K562 (cell line): ENCODE measurements around the gene TRMT1L. TPM values are rescaled to one million over a fixed set of nuclear protein-coding genes. Genes with fewer than 3 reads are reported as not detected.
A peak's percentile ranks its signal among the peaks of the same experiment; 100 is the strongest.

ENCODE experiments used
- ATF7 ChIP-seq: fragments of 450-650 bp; IDR thresholded peaks from 2 replicates; pipeline ENCODE4 v1.7.1; 2014; ENCODE audit warnings: mild to moderate bottlenecking, moderate library complexity
- CHD2 ChIP-seq: IDR thresholded peaks from 2 replicates; pipeline ENCODE4 v1.6.1; 2011; ENCODE audit warnings: low read depth, low read length
- DACH1 ChIP-seq: fragments of 450-650 bp; IDR thresholded peaks from 2 replicates; pipeline ENCODE4 v1.6.1; 2018; ENCODE audit not compliant: partially characterized antibody
- DPF2 ChIP-seq: fragments of 450-650 bp; IDR thresholded peaks from 2 replicates; pipeline ENCODE4 v1.6.1; 2016
- GATAD2A ChIP-seq: fragments of 450-650 bp; IDR thresholded peaks from 2 replicates; pipeline ENCODE4 v1.6.1; 2017
- IRF2 ChIP-seq: sonication (generic); formaldehyde crosslinking; IDR thresholded peaks from 2 replicates; pipeline ENCODE4 v1.8.1; 2022; ENCODE audit warnings: mild to moderate bottlenecking, missing genetic modification reagents
- MAFF ChIP-seq: IDR thresholded peaks from 2 replicates; pipeline ENCODE4 v1.6.1; 2012; ENCODE audit warnings: low read length, improper control_type of control experiment
- NCOA1 ChIP-seq: fragments of 450-650 bp; IDR thresholded peaks from 2 replicates; pipeline ENCODE4 v1.6.1; 2016; ENCODE audit warnings: low read depth
- NCOR1 ChIP-seq: fragments of 450-650 bp; IDR thresholded peaks from 2 replicates; pipeline ENCODE4 v1.6.1; 2016; ENCODE audit warnings: mild to moderate bottlenecking, moderate library complexity
- NELFE ChIP-seq: IDR thresholded peaks from 2 replicates; pipeline ENCODE4 v1.6.1; 2011; ENCODE audit warnings: mild to moderate bottlenecking; ENCODE audit not compliant: insufficient read depth, insufficient read length
- NFE2 ChIP-seq: IDR thresholded peaks from 2 replicates; pipeline ENCODE4 v1.6.1; 2014; ENCODE audit warnings: antibody characterized with exemption, low read depth
- SMARCA4 ChIP-seq: fragments of 450-650 bp; IDR thresholded peaks from 2 replicates; pipeline ENCODE4 v1.6.1; 2016
- TCF3 ChIP-seq: sonication (generic); formaldehyde crosslinking; IDR thresholded peaks from 2 replicates; pipeline ENCODE4 v1.4.0; 2020; ENCODE audit warnings: mild to moderate bottlenecking, missing genetic modification reagents
- TRIM28 ChIP-seq: fragments of 450-650 bp; IDR thresholded peaks from 2 replicates; pipeline ENCODE4 v1.6.1; 2017
- ZKSCAN3 ChIP-seq: fragments of 250-450 bp; sonication (Bioruptor Pico); IDR thresholded peaks from 2 replicates; pipeline ENCODE4 v1.4.0; 2020
- ZNF174 ChIP-seq: fragments of 250-450 bp; sonication (Bioruptor Pico); IDR thresholded peaks from 2 replicates; pipeline ENCODE4 v1.4.0; 2020; ENCODE audit warnings: mild to moderate bottlenecking
- polyA plus RNA-seq, 8 experiments: library from polyadenylated mRNA; depleted of rRNA in 4 of 8; stranded (reverse) in 5 of 8; unstranded in 3 of 8; fragments of >200 nt; fragmentation: Nextera tagmentation in 2 of 8; fragmentation: Illumina TruSeq in 1 of 8; extraction: Ambion mirVana in 2 of 8; extraction: Trizol in 1 of 8; gene quantifications; 2 replicates each; pipeline versions ENCODE4 v1.2.1 to v1.2.3, GENCODE V29; 2011 to 2014; ENCODE audit warnings: inconsistent platforms in 1 of 8, missing spikeins in 1 of 8
- total RNA-seq, 7 experiments: library from RNA; depleted of rRNA in 6 of 7; stranded (reverse); fragments of >200 nt in 6 of 7; fragmentation: Illumina TruSeq in 2 of 7; extraction: Trizol in 2 of 7; gene quantifications; 2 replicates each; pipeline versions ENCODE4 v1.2.1 to v1.2.3, GENCODE V29; 2011 to 2021; ENCODE audit warnings: low replicate concordance in 1 of 7
- TF ChIP-seq, protein P1 (sequence below): IDR thresholded peaks from 3 replicates; pipeline ENCODE4 v1.6.1; 2011; ENCODE audit warnings: borderline replicate concordance, mild to moderate bottlenecking, moderate library complexity; ENCODE audit not compliant: insufficient read length; ENCODE audit errors: extremely low read depth
- TF ChIP-seq, protein P2 (sequence below), 2 experiments: fragments of 450-650 bp in 1 of 2; sonication (generic) in 1 of 2; formaldehyde crosslinking in 1 of 2; IDR thresholded peaks in 1 of 2; conservative IDR thresholded peaks in 1 of 2; 2 replicates each; pipeline versions ENCODE4 v1.6.1 to v1.8.1; 2016 to 2023; ENCODE audit warnings: mild to moderate bottlenecking in 2 of 2, moderate library complexity in 2 of 2, inconsistent platforms in 1 of 2, missing genetic modification reagents in 1 of 2
- TF ChIP-seq, protein P3 (sequence below): fragments of 150-350 bp; conservative IDR thresholded peaks from 2 replicates; pipeline ENCODE4 v1.6.1; 2014; ENCODE audit warnings: low read length
- TF ChIP-seq, protein P4 (sequence below): fragments of 250-450 bp; sonication (Bioruptor Pico); IDR thresholded peaks from 2 replicates; pipeline ENCODE4 v1.5.0; 2021; ENCODE audit warnings: mild to moderate bottlenecking, borderline replicate concordance
- TF ChIP-seq, protein P5 (sequence below): fragments of 250-450 bp; sonication (Bioruptor Pico); IDR thresholded peaks from 2 replicates; pipeline ENCODE4 v1.8.0; 2022; ENCODE audit warnings: moderate library complexity, mild to moderate bottlenecking, inconsistent platforms

TRMT1L gene
- total and polyA plus RNA-seq, 9 of the 15 experiments (the other 6 are each of a cell fraction or from before 2014, with no cell fraction given) = 6.4 to 88.9 (median 32.9) TPM

DNA sequence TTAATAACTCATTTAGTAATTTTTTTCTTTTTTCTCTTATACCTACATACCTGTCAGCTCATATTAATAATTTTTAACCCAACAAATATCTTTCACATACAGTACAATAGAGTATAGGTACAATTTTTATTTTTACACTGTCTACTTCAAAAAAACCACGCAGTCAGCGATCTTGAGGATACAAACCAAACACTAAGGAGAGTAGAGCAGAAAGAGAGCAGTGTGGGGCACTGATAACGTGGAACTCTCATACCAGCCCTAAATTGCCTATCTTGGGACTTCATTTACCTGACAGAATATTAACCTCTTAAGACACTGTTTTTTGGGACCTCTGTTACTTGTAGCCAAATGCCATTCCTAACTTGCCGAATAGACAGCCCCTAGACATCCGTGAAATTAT lies 5.5 kb downstream of the TRMT1L start (continued):
- TF ChIP-seq, protein P1, sequence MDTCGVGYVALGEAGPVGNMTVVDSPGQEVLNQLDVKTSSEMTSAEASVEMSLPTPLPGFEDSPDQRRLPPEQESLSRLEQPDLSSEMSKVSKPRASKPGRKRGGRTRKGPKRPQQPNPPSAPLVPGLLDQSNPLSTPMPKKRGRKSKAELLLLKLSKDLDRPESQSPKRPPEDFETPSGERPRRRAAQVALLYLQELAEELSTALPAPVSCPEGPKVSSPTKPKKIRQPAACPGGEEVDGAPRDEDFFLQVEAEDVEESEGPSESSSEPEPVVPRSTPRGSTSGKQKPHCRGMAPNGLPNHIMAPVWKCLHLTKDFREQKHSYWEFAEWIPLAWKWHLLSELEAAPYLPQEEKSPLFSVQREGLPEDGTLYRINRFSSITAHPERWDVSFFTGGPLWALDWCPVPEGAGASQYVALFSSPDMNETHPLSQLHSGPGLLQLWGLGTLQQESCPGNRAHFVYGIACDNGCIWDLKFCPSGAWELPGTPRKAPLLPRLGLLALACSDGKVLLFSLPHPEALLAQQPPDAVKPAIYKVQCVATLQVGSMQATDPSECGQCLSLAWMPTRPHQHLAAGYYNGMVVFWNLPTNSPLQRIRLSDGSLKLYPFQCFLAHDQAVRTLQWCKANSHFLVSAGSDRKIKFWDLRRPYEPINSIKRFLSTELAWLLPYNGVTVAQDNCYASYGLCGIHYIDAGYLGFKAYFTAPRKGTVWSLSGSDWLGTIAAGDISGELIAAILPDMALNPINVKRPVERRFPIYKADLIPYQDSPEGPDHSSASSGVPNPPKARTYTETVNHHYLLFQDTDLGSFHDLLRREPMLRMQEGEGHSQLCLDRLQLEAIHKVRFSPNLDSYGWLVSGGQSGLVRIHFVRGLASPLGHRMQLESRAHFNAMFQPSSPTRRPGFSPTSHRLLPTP = no peak
- TF ChIP-seq ATF7 = no peak
- TF ChIP-seq, protein P2, sequence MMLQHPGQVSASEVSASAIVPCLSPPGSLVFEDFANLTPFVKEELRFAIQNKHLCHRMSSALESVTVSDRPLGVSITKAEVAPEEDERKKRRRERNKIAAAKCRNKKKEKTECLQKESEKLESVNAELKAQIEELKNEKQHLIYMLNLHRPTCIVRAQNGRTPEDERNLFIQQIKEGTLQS (IDR thresholded peaks at IDR 0.05) = no peak
- TF ChIP-seq, protein P2 (CRISPR knock-in tag; conservative IDR thresholded peaks at IDR 0.05) = no peak
- TF ChIP-seq MAFF = peak; percentile 85
- no peak for TF ChIP-seq NFE2
- no peak for TF ChIP-seq ZNF174 (CRISPR knock-in tag)
- TF ChIP-seq, protein P3, sequence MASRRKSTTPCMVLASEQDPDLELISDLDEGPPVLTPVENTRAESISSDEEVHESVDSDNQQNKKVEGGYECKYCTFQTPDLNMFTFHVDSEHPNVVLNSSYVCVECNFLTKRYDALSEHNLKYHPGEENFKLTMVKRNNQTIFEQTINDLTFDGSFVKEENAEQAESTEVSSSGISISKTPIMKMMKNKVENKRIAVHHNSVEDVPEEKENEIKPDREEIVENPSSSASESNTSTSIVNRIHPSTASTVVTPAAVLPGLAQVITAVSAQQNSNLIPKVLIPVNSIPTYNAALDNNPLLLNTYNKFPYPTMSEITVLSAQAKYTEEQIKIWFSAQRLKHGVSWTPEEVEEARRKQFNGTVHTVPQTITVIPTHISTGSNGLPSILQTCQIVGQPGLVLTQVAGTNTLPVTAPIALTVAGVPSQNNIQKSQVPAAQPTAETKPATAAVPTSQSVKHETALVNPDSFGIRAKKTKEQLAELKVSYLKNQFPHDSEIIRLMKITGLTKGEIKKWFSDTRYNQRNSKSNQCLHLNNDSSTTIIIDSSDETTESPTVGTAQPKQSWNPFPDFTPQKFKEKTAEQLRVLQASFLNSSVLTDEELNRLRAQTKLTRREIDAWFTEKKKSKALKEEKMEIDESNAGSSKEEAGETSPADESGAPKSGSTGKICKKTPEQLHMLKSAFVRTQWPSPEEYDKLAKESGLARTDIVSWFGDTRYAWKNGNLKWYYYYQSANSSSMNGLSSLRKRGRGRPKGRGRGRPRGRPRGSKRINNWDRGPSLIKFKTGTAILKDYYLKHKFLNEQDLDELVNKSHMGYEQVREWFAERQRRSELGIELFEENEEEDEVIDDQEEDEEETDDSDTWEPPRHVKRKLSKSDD = no peak
- TF ChIP-seq ZKSCAN3 (CRISPR knock-in tag) = no peak
- TF ChIP-seq, protein P4, sequence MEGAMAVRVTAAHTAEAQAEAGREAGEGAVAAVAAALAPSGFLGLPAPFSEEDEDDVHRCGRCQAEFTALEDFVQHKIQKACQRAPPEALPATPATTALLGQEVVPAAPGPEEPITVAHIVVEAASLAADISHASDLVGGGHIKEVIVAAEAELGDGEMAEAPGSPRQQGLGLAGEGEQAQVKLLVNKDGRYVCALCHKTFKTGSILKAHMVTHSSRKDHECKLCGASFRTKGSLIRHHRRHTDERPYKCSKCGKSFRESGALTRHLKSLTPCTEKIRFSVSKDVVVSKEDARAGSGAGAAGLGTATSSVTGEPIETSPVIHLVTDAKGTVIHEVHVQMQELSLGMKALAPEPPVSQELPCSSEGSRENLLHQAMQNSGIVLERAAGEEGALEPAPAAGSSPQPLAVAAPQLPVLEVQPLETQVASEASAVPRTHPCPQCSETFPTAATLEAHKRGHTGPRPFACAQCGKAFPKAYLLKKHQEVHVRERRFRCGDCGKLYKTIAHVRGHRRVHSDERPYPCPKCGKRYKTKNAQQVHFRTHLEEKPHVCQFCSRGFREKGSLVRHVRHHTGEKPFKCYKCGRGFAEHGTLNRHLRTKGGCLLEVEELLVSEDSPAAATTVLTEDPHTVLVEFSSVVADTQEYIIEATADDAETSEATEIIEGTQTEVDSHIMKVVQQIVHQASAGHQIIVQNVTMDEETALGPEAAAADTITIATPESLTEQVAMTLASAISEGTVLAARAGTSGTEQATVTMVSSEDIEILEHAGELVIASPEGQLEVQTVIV (CRISPR knock-in tag) = no peak
- TF ChIP-seq DACH1 = no peak
- TF ChIP-seq NCOA1 = no peak
- peak; percentile 21; the same call in 1 of the 2 replicates for TF ChIP-seq NCOR1
- TF ChIP-seq, protein P5, sequence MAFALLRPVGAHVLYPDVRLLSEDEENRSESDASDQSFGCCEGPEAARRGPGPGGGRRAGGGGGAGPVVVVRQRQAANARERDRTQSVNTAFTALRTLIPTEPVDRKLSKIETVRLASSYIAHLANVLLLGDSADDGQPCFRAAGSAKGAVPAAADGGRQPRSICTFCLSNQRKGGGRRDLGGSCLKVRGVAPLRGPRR (CRISPR knock-in tag) = no peak
- TF ChIP-seq DPF2 = peak; percentile 53; the same call in 1 of the 2 replicates
- TF ChIP-seq TRIM28 = no peak
- no peak for TF ChIP-seq GATAD2A
- no peak for TF ChIP-seq IRF2 (CRISPR knock-in tag)
- peak; percentile 45; the same call in 1 of the 2 replicates for TF ChIP-seq TCF3 (CRISPR knock-in tag)
- no peak for TF ChIP-seq CHD2
- 0 out of 2 replicates have a peak, but pooled peaks have one; percentile 41 for TF ChIP-seq SMARCA4
- no peak for TF ChIP-seq NELFE
